ENCODE measurements around the gene CNGA1. TPM values are rescaled to one million over a fixed set of nuclear protein-coding genes. Genes with fewer than 3 reads are reported as not detected.
"Not testable (repeated sequence)": the region's sequence is repeated elsewhere in the genome, so short reads cannot be mapped to it uniquely, and the experiment has no call there.

The CNGA1 gene
- total and polyA plus RNA-seq, 4 donors = 0.75 to 5.5 (median 1.6) TPM; not detected in 1

DNA sequence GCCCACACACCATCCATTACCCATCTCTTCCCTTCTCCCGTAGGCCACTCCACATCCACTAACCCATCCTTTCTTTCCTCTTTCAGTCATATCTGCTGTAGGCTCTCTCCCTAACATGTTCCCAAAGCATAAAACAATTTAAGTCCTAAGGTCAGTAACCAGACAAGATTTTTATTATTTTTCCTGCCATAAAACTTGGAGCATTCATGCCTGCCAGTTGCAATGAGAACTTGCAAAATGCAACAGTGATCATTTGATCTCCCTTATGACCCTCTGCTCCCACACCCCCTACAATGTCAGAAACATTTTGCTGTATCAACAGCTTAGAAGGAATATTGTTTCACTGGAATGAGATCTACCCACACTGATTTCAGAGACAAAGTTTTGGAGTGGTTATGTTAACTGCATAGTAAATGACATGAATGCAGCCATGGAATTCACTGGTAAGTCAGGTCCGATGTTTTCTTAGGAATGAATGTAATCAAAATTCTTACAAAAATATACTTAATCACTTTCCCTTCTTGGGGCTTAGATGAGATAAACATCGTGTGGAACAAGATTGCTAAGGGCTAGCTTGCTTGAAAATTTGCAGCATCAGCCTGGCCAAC lies 5.8 kb upstream of the CNGA1 start:
- no peaks in the 10 kb centered on the region for H3K36me3 ChIP-seq (ENCODE audit: control insufficient read depth in 1 of 2, insufficient read depth in 2 of 2, low read length in 1 of 2)
- intact Hi-C loops (cut with DNase I) = no loop called here
- no peaks in the 10 kb centered on the region for H3K4me1 ChIP-seq (ENCODE audit: control insufficient read depth in 1 of 2, insufficient read depth in 2 of 2, low read length in 2 of 2)
- 40 to 50% methylated on average over 3 of the region's 3 CpGs for WGBS, 2 donors
- no peak overlapping the region for H3K27ac ChIP-seq (ENCODE audit: low read depth in 1 of 2, low read length in 2 of 2)
- peaks cover 0 to 2% of the 10 kb centered on the region in 2 donors for H3K27me3 ChIP-seq (ENCODE audit: control insufficient read depth in 1 of 2, insufficient read depth in 2 of 2, low read length in 1 of 2)
- no peak for ATAC-seq (ENCODE audit: low FRiP score)
- H3K9me3 ChIP-seq (ENCODE audit: control insufficient read depth, low read length) = no peaks in the 10 kb centered on the region
- no peak for DNase-seq
- no peak overlapping the region for H3K4me3 ChIP-seq (ENCODE audit: low read length in 2 of 2)

DNA sequence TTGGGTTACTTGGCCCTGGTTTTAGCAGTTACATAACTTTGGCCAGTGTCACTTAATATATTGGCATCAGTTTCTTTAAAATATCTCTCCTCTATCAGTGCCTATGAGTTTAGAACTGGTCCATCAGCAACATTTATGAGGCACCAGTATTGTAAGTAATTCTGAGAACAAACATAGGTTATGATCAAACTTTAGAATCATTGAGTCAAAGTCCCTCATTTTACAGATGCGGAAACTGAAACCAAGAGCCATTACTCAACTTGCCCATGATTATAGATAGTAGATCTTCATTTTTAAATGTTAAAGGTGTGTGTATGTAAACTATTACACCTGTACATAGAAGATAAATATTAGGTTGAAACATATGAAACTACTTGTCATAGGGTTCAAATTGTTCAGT lies 4.6 kb upstream of the CNGA1 start:
- DNase-seq (no peak), ATAC-seq (ENCODE audit: low FRiP score) (no peak)
- peaks cover 0 to 2% of the 10 kb centered on the region in 2 donors for H3K27me3 ChIP-seq (ENCODE audit: control insufficient read depth in 1 of 2, insufficient read depth in 2 of 2, low read length in 1 of 2)
- H3K9me3 ChIP-seq (ENCODE audit: control insufficient read depth, low read length) = no peaks in the 10 kb centered on the region
- no peaks in the 10 kb centered on the region for H3K4me1 ChIP-seq (ENCODE audit: control insufficient read depth in 1 of 2, insufficient read depth in 2 of 2, low read length in 2 of 2)
- WGBS, 2 donors = 64 to 99% methylated on average over 1 of the region's 1 CpG
- H3K36me3 ChIP-seq (ENCODE audit: control insufficient read depth in 1 of 2, insufficient read depth in 2 of 2, low read length in 1 of 2) = no peaks in the 10 kb centered on the region
- H3K4me3 ChIP-seq (ENCODE audit: low read length in 2 of 2) = no peak overlapping the region
- intact Hi-C loops (cut with DNase I) = no loop called here
- H3K27ac ChIP-seq (ENCODE audit: low read depth in 1 of 2, low read length in 2 of 2) = no peak overlapping the region

DNA sequence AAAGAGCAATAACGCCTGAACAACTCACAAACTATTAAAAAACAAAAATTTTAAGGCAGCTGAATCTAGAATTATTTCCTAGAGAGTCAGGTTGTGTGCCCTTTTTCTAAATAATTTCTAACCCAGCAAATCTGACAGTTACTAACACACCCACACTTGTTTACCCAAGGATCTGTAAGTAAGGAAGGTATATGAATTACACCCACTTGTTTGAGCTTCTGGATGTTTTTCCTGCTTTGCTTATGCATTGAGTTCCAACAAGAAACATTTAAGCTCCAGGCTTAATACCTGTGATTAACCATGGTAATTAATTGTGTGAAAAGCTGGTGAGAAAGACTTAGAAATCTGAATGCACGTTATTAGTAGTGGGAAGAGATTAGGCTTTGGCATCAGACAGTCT lies 1.6 kb upstream of the CNGA1 start:
- H3K27ac ChIP-seq (ENCODE audit: low read depth in 1 of 2, low read length in 2 of 2) = no peak overlapping the region
- no peaks in the 10 kb centered on the region for H3K9me3 ChIP-seq (ENCODE audit: control insufficient read depth, low read length)
- no peak for ATAC-seq (ENCODE audit: low FRiP score)
- no peaks in the 10 kb centered on the region for H3K36me3 ChIP-seq (ENCODE audit: control insufficient read depth in 1 of 2, insufficient read depth in 2 of 2, low read length in 1 of 2)
- DNase-seq = no peak
- H3K27me3 ChIP-seq (ENCODE audit: control insufficient read depth in 1 of 2, insufficient read depth in 2 of 2, low read length in 1 of 2) = peaks cover 0 to 2% of the 10 kb centered on the region in 2 donors
- no peak overlapping the region for H3K4me3 ChIP-seq (ENCODE audit: low read length in 2 of 2)
- intact Hi-C loops (cut with DNase I) = loop anchor here in 1 of 2 donors (10.0 kb wide), 1 partner anchor 103 kb away; the partner anchor contains the start of gene NFXL1
- WGBS, 2 donors = 80 to 82% methylated on average over 2 of the region's 2 CpGs
- no peaks in the 10 kb centered on the region for H3K4me1 ChIP-seq (ENCODE audit: control insufficient read depth in 1 of 2, insufficient read depth in 2 of 2, low read length in 2 of 2)

DNA sequence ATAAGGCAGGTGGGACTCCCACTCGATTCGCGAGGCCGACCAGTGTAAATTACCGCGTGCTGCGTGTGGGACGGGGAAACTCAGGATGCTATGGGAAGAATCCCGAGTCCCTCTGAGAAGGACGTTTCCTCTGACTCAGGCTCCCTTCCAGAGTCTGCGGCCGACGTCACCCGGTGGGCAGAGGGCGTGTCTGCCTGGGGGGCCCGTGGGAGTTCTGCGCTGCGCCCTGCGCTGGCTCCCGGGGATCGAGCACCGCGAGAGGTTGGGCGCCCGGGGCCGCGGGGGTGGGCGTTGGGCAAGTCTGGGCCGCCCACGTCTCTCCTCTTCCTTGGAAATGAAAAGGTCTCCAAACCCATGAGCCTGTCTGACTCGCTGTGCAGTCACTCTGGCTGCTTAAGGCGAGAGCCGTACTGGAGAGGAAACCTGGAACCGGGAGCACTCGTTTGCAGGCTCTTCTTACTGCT lies 659 bp upstream of the CNGA1 start:
- Histone ChIP-seq H3K4me3 (ENCODE audit: low read length in 2 of 2) (peak overlapping the region; percentile 51), H3K4me1 (ENCODE audit: control insufficient read depth in 1 of 2, insufficient read depth in 2 of 2, low read length in 2 of 2) (no peaks in the 10 kb centered on the region), H3K27me3 (ENCODE audit: control insufficient read depth in 1 of 2, insufficient read depth in 2 of 2, low read length in 1 of 2) (peaks cover 0 to 2% of the 10 kb centered on the region in 2 donors), H3K36me3 (ENCODE audit: control insufficient read depth in 1 of 2, insufficient read depth in 2 of 2, low read length in 1 of 2) (no peaks in the 10 kb centered on the region), H3K9me3 (ENCODE audit: control insufficient read depth, low read length) (no peaks in the 10 kb centered on the region), H3K27ac (ENCODE audit: low read depth in 1 of 2, low read length in 2 of 2) (no peak overlapping the region)
- intact Hi-C loops (cut with DNase I) = loop anchor here in 1 of 2 donors (10.0 kb wide), 1 partner anchor 102 kb away; the partner anchor contains the start of gene NFXL1
- WGBS, 2 donors = 0 to 1% methylated on average over 35 of the region's 35 CpGs
- peak; percentile 76 to 91 for DNase-seq
- ATAC-seq (ENCODE audit: low FRiP score) = peak; percentile 64

DNA sequence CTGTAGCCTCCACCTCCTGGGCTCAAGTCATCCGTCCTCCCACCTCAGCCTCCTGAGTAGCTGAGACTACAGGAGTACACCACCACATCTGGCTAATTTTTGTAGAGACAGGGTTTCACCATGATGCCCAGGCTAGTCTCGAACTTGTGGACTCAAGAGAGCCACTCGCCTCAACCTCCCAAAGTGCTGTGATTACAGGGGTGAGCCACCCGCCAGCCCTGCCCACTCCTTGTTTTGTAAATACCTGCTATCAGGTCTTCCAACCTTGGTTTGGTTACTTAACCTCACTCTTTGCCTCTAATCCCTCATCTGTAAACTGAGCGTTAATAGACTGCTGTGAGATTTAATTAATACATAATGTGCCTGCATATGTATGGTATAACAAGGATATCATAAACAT lies 803 bp downstream of the CNGA1 start:
- ATAC-seq (ENCODE audit: low FRiP score) (no peak), DNase-seq (no peak)
- H3K4me1 ChIP-seq (ENCODE audit: control insufficient read depth in 1 of 2, insufficient read depth in 2 of 2, low read length in 2 of 2) = no peaks in the 10 kb centered on the region
- intact Hi-C loops (cut with DNase I) = loop anchor here in 1 of 2 donors (10.0 kb wide), 1 partner anchor 101 kb away; the partner anchor contains the start of gene NFXL1
- no peak overlapping the region for H3K4me3 ChIP-seq (ENCODE audit: low read length in 2 of 2)
- WGBS, 2 donors = 94 to 96% methylated on average over 5 of the region's 5 CpGs
- H3K27ac ChIP-seq (ENCODE audit: low read depth in 1 of 2, low read length in 2 of 2) = no peak overlapping the region
- no peaks in the 10 kb centered on the region for H3K9me3 ChIP-seq (ENCODE audit: control insufficient read depth, low read length)
- no peaks in the 10 kb centered on the region for H3K27me3 ChIP-seq (ENCODE audit: control insufficient read depth in 1 of 2, insufficient read depth in 2 of 2, low read length in 1 of 2)
- no peaks in the 10 kb centered on the region for H3K36me3 ChIP-seq (ENCODE audit: control insufficient read depth in 1 of 2, insufficient read depth in 2 of 2, low read length in 1 of 2)

DNA sequence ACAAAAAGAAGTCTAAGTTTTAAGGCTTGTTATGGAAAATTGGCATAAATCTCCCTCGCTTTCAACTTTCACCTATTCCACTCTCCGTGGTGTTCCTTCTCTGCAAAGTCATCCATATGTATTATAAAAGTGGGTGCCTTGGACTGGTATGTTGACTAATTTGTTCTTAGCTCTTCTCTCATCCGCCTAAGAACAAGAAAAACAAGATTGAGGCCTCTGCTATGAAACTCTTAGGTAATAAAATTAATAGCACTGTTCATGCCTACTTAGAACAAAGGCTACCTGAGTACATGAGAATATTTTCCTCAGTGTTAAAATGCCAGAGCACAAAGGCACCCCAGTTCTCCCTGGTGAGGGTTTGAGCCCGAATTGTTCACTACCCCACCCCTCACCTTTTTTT lies 1.3 kb downstream of the CNGA1 start:
- no peaks in the 10 kb centered on the region for H3K4me1 ChIP-seq (ENCODE audit: control insufficient read depth in 1 of 2, insufficient read depth in 2 of 2, low read length in 2 of 2)
- H3K27ac ChIP-seq (ENCODE audit: low read depth in 1 of 2, low read length in 2 of 2) = no peak overlapping the region
- H3K4me3 ChIP-seq (ENCODE audit: low read length in 2 of 2) = no peak overlapping the region
- H3K9me3 ChIP-seq (ENCODE audit: control insufficient read depth, low read length) = no peaks in the 10 kb centered on the region
- DNase-seq (no peak), ATAC-seq (ENCODE audit: low FRiP score) (no peak)
- 93 to 94% methylated on average over 4 of the region's 4 CpGs for WGBS, 2 donors
- no peaks in the 10 kb centered on the region for H3K36me3 ChIP-seq (ENCODE audit: control insufficient read depth in 1 of 2, insufficient read depth in 2 of 2, low read length in 1 of 2)
- no peaks in the 10 kb centered on the region for H3K27me3 ChIP-seq (ENCODE audit: control insufficient read depth in 1 of 2, insufficient read depth in 2 of 2, low read length in 1 of 2)
- intact Hi-C loops (cut with DNase I) = loop anchor here in 1 of 2 donors (10.0 kb wide), 1 partner anchor 100 kb away; the partner anchor contains the start of gene NFXL1

DNA sequence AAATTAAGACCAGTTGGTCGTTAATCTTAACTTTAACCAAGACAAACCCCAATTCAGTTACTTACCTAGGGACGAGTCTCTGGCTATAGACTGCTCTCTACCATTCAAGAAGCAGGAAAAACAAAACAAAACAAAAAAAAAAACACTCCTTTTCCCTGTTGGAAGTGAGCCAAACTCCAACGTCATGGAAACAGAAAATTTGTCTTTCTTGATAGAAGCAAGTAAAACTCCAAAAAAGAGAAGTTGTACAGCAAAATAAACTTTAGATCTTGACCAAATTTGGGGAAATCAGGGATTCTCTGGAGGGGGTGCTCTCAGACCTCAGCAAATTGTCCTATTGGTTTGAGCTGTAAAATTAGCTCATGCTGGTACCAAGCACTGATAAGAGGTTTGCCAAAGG lies 3.7 kb downstream of the CNGA1 start:
- ATAC-seq (ENCODE audit: low FRiP score) = no peak
- H3K9me3 ChIP-seq (ENCODE audit: control insufficient read depth, low read length) = no peaks in the 10 kb centered on the region
- DNase-seq = no peak
- no peaks in the 10 kb centered on the region for H3K4me1 ChIP-seq (ENCODE audit: control insufficient read depth in 1 of 2, insufficient read depth in 2 of 2, low read length in 2 of 2)
- H3K27ac ChIP-seq (ENCODE audit: low read depth in 1 of 2, low read length in 2 of 2) = no peak overlapping the region
- H3K4me3 ChIP-seq (ENCODE audit: low read length in 2 of 2) = no peak overlapping the region
- WGBS, 2 donors = 46 to 57% methylated on average over 3 of the region's 3 CpGs
- intact Hi-C loops (cut with DNase I) = loop anchor here in 1 of 2 donors (10.0 kb wide), 1 partner anchor 98 kb away; the partner anchor contains the start of gene NFXL1
- H3K36me3 ChIP-seq (ENCODE audit: control insufficient read depth in 1 of 2, insufficient read depth in 2 of 2, low read length in 1 of 2) = no peaks in the 10 kb centered on the region
- H3K27me3 ChIP-seq (ENCODE audit: control insufficient read depth in 1 of 2, insufficient read depth in 2 of 2, low read length in 1 of 2) = no peaks in the 10 kb centered on the region

DNA sequence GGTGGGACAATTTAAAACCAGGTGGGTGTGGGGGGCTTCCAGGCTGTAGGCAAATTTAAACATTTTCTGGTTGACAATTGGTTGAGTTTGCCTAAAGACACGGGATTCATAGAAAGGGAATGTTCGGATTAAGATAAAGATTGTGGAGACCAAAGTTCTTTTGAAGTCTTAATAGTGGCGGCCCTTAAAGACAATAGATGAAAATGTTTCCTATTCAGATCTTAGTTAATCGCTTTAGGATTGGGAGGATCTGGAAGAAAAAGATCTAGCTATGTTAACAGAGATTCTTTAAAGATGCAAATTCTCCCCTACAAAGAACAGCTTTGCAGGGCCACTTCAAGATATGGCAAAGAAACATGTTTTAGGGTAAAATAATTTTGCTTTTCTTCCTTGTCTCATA lies 4.8 kb downstream of the CNGA1 start:
- no peak for ATAC-seq (ENCODE audit: low FRiP score)
- no peaks in the 10 kb centered on the region for H3K36me3 ChIP-seq (ENCODE audit: control insufficient read depth in 1 of 2, insufficient read depth in 2 of 2, low read length in 1 of 2)
- no peak overlapping the region for H3K27ac ChIP-seq (ENCODE audit: low read depth in 1 of 2, low read length in 2 of 2)
- no peak for DNase-seq
- no peak overlapping the region for H3K4me3 ChIP-seq (ENCODE audit: low read length in 2 of 2)
- H3K4me1 ChIP-seq (ENCODE audit: control insufficient read depth in 1 of 2, insufficient read depth in 2 of 2, low read length in 2 of 2) = no peaks in the 10 kb centered on the region
- intact Hi-C loops (cut with DNase I) = loop anchor here in 1 of 2 donors (10.0 kb wide), 1 partner anchor 97 kb away; the partner anchor contains the start of gene NFXL1
- no peaks in the 10 kb centered on the region for H3K9me3 ChIP-seq (ENCODE audit: control insufficient read depth, low read length)
- 84 to 86% methylated on average over 4 of the region's 4 CpGs for WGBS, 2 donors
- no peaks in the 10 kb centered on the region for H3K27me3 ChIP-seq (ENCODE audit: control insufficient read depth in 1 of 2, insufficient read depth in 2 of 2, low read length in 1 of 2)

DNA sequence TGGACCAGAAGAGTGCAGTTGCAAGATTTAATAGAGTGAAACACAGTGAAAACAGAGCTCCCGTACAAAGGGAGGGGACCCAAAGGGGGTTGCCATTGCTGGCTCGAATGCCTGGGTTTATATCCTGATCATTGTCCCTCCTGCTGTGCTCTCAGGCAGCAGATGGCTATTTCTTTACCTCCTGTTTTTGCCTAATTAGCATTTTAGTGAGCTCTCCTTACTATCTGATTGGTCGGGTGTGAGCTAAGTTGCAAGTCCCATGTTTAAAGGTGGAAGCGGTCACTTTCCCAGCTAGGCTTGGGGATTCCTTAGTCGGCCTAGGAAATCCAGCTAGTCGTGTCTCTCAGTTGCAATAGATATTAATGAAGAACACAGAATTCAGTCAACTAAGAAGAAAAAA lies 5.6 kb downstream of the CNGA1 start:
- not testable (repeated sequence) for DNase-seq; H3K27ac ChIP-seq (ENCODE audit: low read depth in 1 of 2, low read length in 2 of 2); H3K9me3 ChIP-seq (ENCODE audit: control insufficient read depth, low read length); H3K36me3 ChIP-seq (ENCODE audit: control insufficient read depth in 1 of 2, insufficient read depth in 2 of 2, low read length in 1 of 2); H3K4me1 ChIP-seq (ENCODE audit: control insufficient read depth in 1 of 2, insufficient read depth in 2 of 2, low read length in 2 of 2); H3K4me3 ChIP-seq (ENCODE audit: low read length in 2 of 2); H3K27me3 ChIP-seq (ENCODE audit: control insufficient read depth in 1 of 2, insufficient read depth in 2 of 2, low read length in 1 of 2); ATAC-seq (ENCODE audit: low FRiP score)
- 84 to 91% methylated on average over 6 of the region's 6 CpGs for WGBS, 2 donors
- intact Hi-C loops (cut with DNase I) = loop anchor here in 1 of 2 donors (10.0 kb wide), 1 partner anchor 96 kb away; the partner anchor contains the start of gene NFXL1
